Ovary (tissue), 9 donors: ENCODE data around the gene AAK1. TPM values are rescaled to one million over a fixed set of nuclear protein-coding genes. Genes with fewer than 3 reads are reported as not detected.

Experiments used
- DNase-seq, 5 donors: peaks; one replicate each; pipeline ENCODE4 v3.0.0-alpha.2; 2019 to 2020
- H3K27ac ChIP-seq, 2 donors: fragments of 200-600 bp; one replicate each; pipeline versions ENCODE4 v1.5.1 to v1.8.0; 2019 to 2022
- H3K27me3 ChIP-seq: fragments of 200-600 bp; one replicate; pipeline ENCODE4 v1.8.0; 2022
- H3K36me3 ChIP-seq: fragments of 200-600 bp; sonication (generic); one replicate; pipeline ENCODE4 v1.5.1; 2019
- H3K4me1 ChIP-seq: one replicate; pipeline ENCODE4 v1.8.1; 2013; ENCODE audit warnings: mild to moderate bottlenecking, moderate library complexity; ENCODE audit not compliant: insufficient read depth
- H3K4me3 ChIP-seq: fragments of 200-600 bp; sonication (generic); one replicate; pipeline ENCODE4 v1.5.1; 2017
- H3K9me3 ChIP-seq, 2 donors: fragments of 200-600 bp in 1 of 2; sonication (generic) in 1 of 2; one replicate each; pipeline versions ENCODE4 v1.5.1 to v1.8.1; 2013 to 2019; ENCODE audit warnings: mild to moderate bottlenecking in 1 of 2, moderate library complexity in 1 of 2
- CTCF ChIP-seq, 3 donors: fragments of 450-650 bp in 2 of 3; fragments of 200-600 bp in 1 of 3; IDR thresholded peaks; one replicate each; pipeline versions ENCODE4 v1.5.1 to v1.8.0; 2016 to 2022; ENCODE audit warnings: antibody characterized with exemption in 3 of 3, mild to moderate bottlenecking in 1 of 3
- EP300 ChIP-seq: sonication (generic); formaldehyde crosslinking; IDR thresholded peaks from one replicate; pipeline ENCODE4 v1.6.1; 2017; ENCODE audit warnings: antibody characterized with exemption
- POLR2A ChIP-seq: fragments of 450-650 bp; IDR thresholded peaks from one replicate; pipeline ENCODE4 v1.6.1; 2017; ENCODE audit warnings: antibody characterized with exemption, mild to moderate bottlenecking, moderate library complexity
- WGBS, 3 donors: extraction: QIAGEN DNeasy Blood & Tissue Kit in 1 of 3; methylation state at CpG; one replicate each; pipeline versions ENCODE4 v1.1.5 to v1.1.7; 2013 to 2017; 5-methylcytosine and 5-hydroxymethylcytosine counted together
- intact Hi-C, 4 donors: fragments of 100-400 bp; cut with DNase I; formaldehyde crosslinking; loops; one replicate each; pipeline versions ENCODE4 v1.11.0 to v1.15.1; 2022 to 2023
- polyA plus RNA-seq, 2 donors: library from polyadenylated mRNA; stranded (reverse); fragments of 200-250 nt in 1 of 2; fragments of 350-450 nt in 1 of 2; fragmentation: Illumina TruSeq in 1 of 2; extraction: RNeasy Lipid Tissue Mini Kit (QIAGEN cat#74804) in 1 of 2; gene quantifications; one replicate each; pipeline ENCODE4 v1.2.3, GENCODE V29; 2013 to 2014
- total RNA-seq, 7 donors: library from RNA; depleted of rRNA in 2 of 7; stranded (reverse); fragments of >200 nt in 2 of 7; fragmentation: NEBNext Ultra II Directional in 3 of 7; extraction: Animal tissue kit (Norgen Biotek cat#: 25700) in 3 of 7; gene quantifications; one replicate each; pipeline versions ENCODE4 v1.1.0 to v1.2.4, GENCODE V29; 2016 to 2023
- donor health status: DM: no; HTN: no; CAD: no; lungs with moderate emphysema.
- donor health status: DM: no; HTN: no; CAD: no.
- donor health status: Bipolar disorder and iron deficiency.
- donor health status: DM: yes; HTN: yes; CAD: no.
- donor health status: DM: no; HTN: no; CAD: no.
- donor health status: DM: yes; HTN: yes; CAD: no.

Gene AAK1
- total and polyA plus RNA-seq, 9 donors: 7.4 to 53.6 (median 34.3) TPM

- WGBS, 3 donors: 85 to 87% (median 85%) methylated on average over 6 of the region's 6 CpGs
- Histone ChIP-seq H3K27me3 (no peaks in the 10 kb centered on the region), H3K27ac (no peak overlapping the region), H3K4me1 (no peaks in the 10 kb centered on the region), H3K36me3 (no peaks in the 10 kb centered on the region), H3K4me3 (no peak overlapping the region), H3K9me3 (no peaks in the 10 kb centered on the region)
- TF ChIP-seq POLR2A (no peak), CTCF (IDR thresholded peaks at IDR 0.05) (no peak), EP300 (no peak)
- no peak for DNase-seq
- intact Hi-C loops: no loop called here
These were observed 54.6 kb downstream of the AAK1 start for GRCh38 chr2:69588945-69589344.

- WGBS, 3 donors: 94 to 98% (median 95%) methylated on average over 3 of the region's 3 CpGs
- no peaks in the 10 kb centered on the region for H3K9me3 ChIP-seq
- no peaks in the 10 kb centered on the region for H3K36me3 ChIP-seq
- DNase-seq: no peak
- no peak overlapping the region for H3K27ac ChIP-seq
- H3K27me3 ChIP-seq: no peaks in the 10 kb centered on the region
- TF ChIP-seq EP300 (no peak), CTCF (IDR thresholded peaks at IDR 0.05) (no peak), POLR2A (no peak)
- no peaks in the 10 kb centered on the region for H3K4me1 ChIP-seq
- H3K4me3 ChIP-seq: no peak overlapping the region
- intact Hi-C loops: no loop called here
These were observed 55.1 kb downstream of the AAK1 start for GRCh38 chr2:69588403-69588802.

GRCh38 chr2:69585855-69586555 is 57.5 kb downstream of the AAK1 start:
- intact Hi-C loops: no loop called here
- Histone ChIP-seq H3K4me3 (no peak overlapping the region), H3K9me3 (no peaks in the 10 kb centered on the region), H3K36me3 (no peaks in the 10 kb centered on the region), H3K27ac (no peak overlapping the region), H3K27me3 (no peaks in the 10 kb centered on the region), H3K4me1 (peaks cover 8% of the 10 kb centered on the region)
- no peak for TF ChIP-seq POLR2A
- TF ChIP-seq CTCF (IDR thresholded peaks at IDR 0.05): no peak
- TF ChIP-seq EP300: no peak
- 93 to 95% (median 94%) methylated on average over 6 of the region's 6 CpGs for WGBS, 3 donors
- no peak for DNase-seq

GRCh38 chr2:69584127-69584889 is 59.2 kb downstream of the AAK1 start:
- intact Hi-C loops: no loop called here
- WGBS, 3 donors: 91 to 96% (median 95%) methylated on average over 9 of the region's 9 CpGs
- no peak for TF ChIP-seq POLR2A
- DNase-seq: no peak
- H3K9me3 ChIP-seq: no peaks in the 10 kb centered on the region
- H3K27ac ChIP-seq: no peak overlapping the region
- no peaks in the 10 kb centered on the region for H3K27me3 ChIP-seq
- H3K4me3 ChIP-seq: no peak overlapping the region
- H3K36me3 ChIP-seq: no peaks in the 10 kb centered on the region
- H3K4me1 ChIP-seq: peaks cover 8% of the 10 kb centered on the region

- no peak for TF ChIP-seq CTCF (IDR thresholded peaks at IDR 0.05)
- peaks cover 8% of the 10 kb centered on the region for H3K4me1 ChIP-seq
- no peak overlapping the region for H3K4me3 ChIP-seq
- H3K9me3 ChIP-seq: no peaks in the 10 kb centered on the region
- H3K36me3 ChIP-seq: no peaks in the 10 kb centered on the region
- no peaks in the 10 kb centered on the region for H3K27me3 ChIP-seq
- WGBS, 3 donors: 92 to 99% (median 96%) methylated on average over 3 of the region's 3 CpGs
- intact Hi-C loops: no loop called here
- H3K27ac ChIP-seq: no peak overlapping the region
- DNase-seq: no peak
These were observed 60.2 kb downstream of the AAK1 start for GRCh38 chr2:69583321-69583833.
